ENCODE measurements around the gene HOXA1.

HOXA1 gene

GRCh38 chr7:27095897-27096767 is at the start of gene HOXA1:
TSS of gene HOXA1 (minus strand) at chr7:27096000. CDS start at chr7:27095912, 88 bp downstream.
- DNase-seq: peak; percentile 56

GRCh38 chr7:27145165-27145913 is 49.5 kb upstream of the HOXA1 start:
- no peak for DNase-seq

GRCh38 chr7:27144781-27145164 is 49.0 kb upstream of the HOXA1 start:
- no peak for DNase-seq

- DNase-seq: no peak
These were observed 48.4 kb upstream of the HOXA1 start for GRCh38 chr7:27143950-27144780.

- DNase-seq: no peak
These were observed 47.5 kb upstream of the HOXA1 start, which contains the start of gene HOXA5 for GRCh38 chr7:27143023-27143949. TSS of gene HOXA5 (minus strand) at chr7:27143681. CDS start at chr7:27143607, 74 bp downstream.

- no peak for DNase-seq
These were observed 46.8 kb upstream of the HOXA1 start for GRCh38 chr7:27142580-27143022.

GRCh38 chr7:27141923-27142579 is 46.3 kb upstream of the HOXA1 start:
- DNase-seq: no peak

- DNase-seq: no peak
These were observed 45.5 kb upstream of the HOXA1 start for GRCh38 chr7:27141137-27141922.

- no peak for DNase-seq
These were observed 44.5 kb upstream of the HOXA1 start for GRCh38 chr7:27140126-27140857.

- DNase-seq: no peak
These were observed 43.7 kb upstream of the HOXA1 start for GRCh38 chr7:27139334-27140125.

- DNase-seq: no peak
These were observed 43.2 kb upstream of the HOXA1 start for GRCh38 chr7:27138985-27139333.

- DNase-seq: no peak
These were observed 42.7 kb upstream of the HOXA1 start for GRCh38 chr7:27138472-27138871.

- no peak for DNase-seq
These were observed 42.0 kb upstream of the HOXA1 start for GRCh38 chr7:27137640-27138315.

GRCh38 chr7:27134392-27134791 is 38.6 kb upstream of the HOXA1 start:
- DNase-seq: no peak

- DNase-seq: no peak
These were observed 37.8 kb upstream of the HOXA1 start for GRCh38 chr7:27133409-27134231.

- DNase-seq: no peak
These were observed 37.2 kb upstream of the HOXA1 start for GRCh38 chr7:27132978-27133377.

GRCh38 chr7:27132214-27132613 is 36.4 kb upstream of the HOXA1 start:
- DNase-seq: no peak
